ENCODE data around the gene ABCA1. TPM values are rescaled to one million over a fixed set of nuclear protein-coding genes. Genes with fewer than 3 reads are reported as not detected.

The ABCA1 gene
- total RNA-seq, 2 donors from 2014 or later = 21.6 to 34.8 TPM

DNA sequence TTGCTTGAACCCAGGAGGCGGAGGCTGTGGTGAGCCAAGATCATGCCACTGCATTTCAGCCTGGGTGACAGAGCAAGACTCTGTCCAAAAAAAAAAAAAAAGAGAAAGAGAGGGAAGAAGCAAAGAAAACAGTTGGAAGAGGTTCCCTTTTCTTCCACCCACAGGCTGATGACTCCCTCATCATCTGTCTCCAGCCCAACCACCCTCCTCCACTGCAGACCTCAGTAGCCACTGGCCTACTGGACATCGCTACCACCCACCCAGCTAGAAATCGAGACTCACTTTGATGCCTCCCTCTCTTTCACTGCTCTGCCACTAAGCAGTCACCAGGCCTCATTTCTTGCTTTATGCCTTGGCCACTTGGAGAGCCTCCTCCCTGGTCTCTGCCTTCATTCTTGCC, 92.8 kb downstream of the ABCA1 start:
- Histone ChIP-seq H3K4me1 (ENCODE audit: control insufficient read depth, insufficient read depth, low read length) (no peaks in the 10 kb centered on the region), H3K27ac (ENCODE audit: low read depth, low read length) (no peak overlapping the region), H3K36me3 (ENCODE audit: control insufficient read depth, insufficient read depth, low read length) (peaks cover 94% of the 10 kb centered on the region), H3K4me3 (ENCODE audit: low read length) (no peak overlapping the region), H3K9ac (ENCODE audit: extremely low read depth, low read length, poor library complexity, severe bottlenecking) (no peak overlapping the region), H3K27me3 (ENCODE audit: control insufficient read depth, insufficient read depth, low read length, poor library complexity, severe bottlenecking) (no peaks in the 10 kb centered on the region), H3K9me3 (ENCODE audit: control insufficient read depth, low read length) (no peaks in the 10 kb centered on the region)
- H3K9me3 Mint-ChIP-seq = no peaks in the 10 kb centered on the region
- peaks cover 11% of the 10 kb centered on the region for H3K4me1 Mint-ChIP-seq
- no peak overlapping the region for H3K27ac Mint-ChIP-seq
- H3K36me3 Mint-ChIP-seq (ENCODE audit: low read depth) = peaks cover 69% of the 10 kb centered on the region
- H3K4me3 Mint-ChIP-seq = no peak overlapping the region
- DNase-seq = no peak
- H3K27me3 Mint-ChIP-seq (ENCODE audit: insufficient read depth) = no peaks in the 10 kb centered on the region
- 85 to 96% methylated on average over 2 to 3 of the region's 3 CpGs for WGBS, 2 experiments (ENCODE audit: insufficient coverage in 1 of 2, insufficient read length in 1 of 2)
- TF ChIP-seq, protein P1, sequence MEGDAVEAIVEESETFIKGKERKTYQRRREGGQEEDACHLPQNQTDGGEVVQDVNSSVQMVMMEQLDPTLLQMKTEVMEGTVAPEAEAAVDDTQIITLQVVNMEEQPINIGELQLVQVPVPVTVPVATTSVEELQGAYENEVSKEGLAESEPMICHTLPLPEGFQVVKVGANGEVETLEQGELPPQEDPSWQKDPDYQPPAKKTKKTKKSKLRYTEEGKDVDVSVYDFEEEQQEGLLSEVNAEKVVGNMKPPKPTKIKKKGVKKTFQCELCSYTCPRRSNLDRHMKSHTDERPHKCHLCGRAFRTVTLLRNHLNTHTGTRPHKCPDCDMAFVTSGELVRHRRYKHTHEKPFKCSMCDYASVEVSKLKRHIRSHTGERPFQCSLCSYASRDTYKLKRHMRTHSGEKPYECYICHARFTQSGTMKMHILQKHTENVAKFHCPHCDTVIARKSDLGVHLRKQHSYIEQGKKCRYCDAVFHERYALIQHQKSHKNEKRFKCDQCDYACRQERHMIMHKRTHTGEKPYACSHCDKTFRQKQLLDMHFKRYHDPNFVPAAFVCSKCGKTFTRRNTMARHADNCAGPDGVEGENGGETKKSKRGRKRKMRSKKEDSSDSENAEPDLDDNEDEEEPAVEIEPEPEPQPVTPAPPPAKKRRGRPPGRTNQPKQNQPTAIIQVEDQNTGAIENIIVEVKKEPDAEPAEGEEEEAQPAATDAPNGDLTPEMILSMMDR (conservative IDR thresholded peaks at IDR 0.05) = no peak

DNA sequence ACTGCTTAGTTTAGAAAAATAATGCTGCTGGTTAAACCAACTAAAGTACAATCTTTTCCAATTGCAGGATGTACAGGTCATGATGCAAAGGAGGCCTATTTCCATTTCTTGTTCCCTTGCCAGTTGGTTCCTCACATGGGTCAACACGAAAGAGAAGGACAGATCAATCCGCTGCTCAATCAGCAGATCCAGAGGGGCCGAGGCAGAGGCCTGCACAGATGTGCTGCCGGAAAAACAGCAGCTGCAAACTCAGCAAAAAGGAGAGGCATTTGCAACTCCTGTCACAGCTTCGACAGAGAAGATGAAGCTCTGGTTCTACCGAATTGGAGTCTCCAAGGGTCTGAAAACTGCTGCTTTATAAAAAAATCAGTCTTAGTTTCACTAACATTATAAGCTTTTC, 94.3 kb downstream of the ABCA1 start:
- no peaks in the 10 kb centered on the region for H3K4me1 ChIP-seq (ENCODE audit: control insufficient read depth, insufficient read depth, low read length)
- peaks cover 69% of the 10 kb centered on the region for H3K36me3 Mint-ChIP-seq (ENCODE audit: low read depth)
- no peak overlapping the region for H3K4me3 ChIP-seq (ENCODE audit: low read length)
- H3K27me3 Mint-ChIP-seq (ENCODE audit: insufficient read depth) = no peaks in the 10 kb centered on the region
- H3K4me3 Mint-ChIP-seq = no peak overlapping the region
- 96 to 97% methylated on average over 6 of the region's 6 CpGs for WGBS, 2 experiments (ENCODE audit: insufficient coverage in 1 of 2, insufficient read length in 1 of 2)
- H3K4me1 Mint-ChIP-seq = peaks cover 17% of the 10 kb centered on the region
- TF ChIP-seq, protein P1 (conservative IDR thresholded peaks at IDR 0.05) = no peak
- H3K9me3 ChIP-seq (ENCODE audit: control insufficient read depth, low read length) = no peaks in the 10 kb centered on the region
- no peaks in the 10 kb centered on the region for H3K27me3 ChIP-seq (ENCODE audit: control insufficient read depth, insufficient read depth, low read length, poor library complexity, severe bottlenecking)
- no peak overlapping the region for H3K27ac ChIP-seq (ENCODE audit: low read depth, low read length)
- no peak overlapping the region for H3K9ac ChIP-seq (ENCODE audit: extremely low read depth, low read length, poor library complexity, severe bottlenecking)
- no peaks in the 10 kb centered on the region for H3K9me3 Mint-ChIP-seq
- H3K27ac Mint-ChIP-seq = no peak overlapping the region
- H3K36me3 ChIP-seq (ENCODE audit: control insufficient read depth, insufficient read depth, low read length) = peaks cover 94% of the 10 kb centered on the region
- no peak for DNase-seq

- 92 to 97% methylated on average over 1 to 3 of the region's 3 CpGs for WGBS, 2 experiments (ENCODE audit: insufficient coverage in 1 of 2, insufficient read length in 1 of 2)
- H3K36me3 Mint-ChIP-seq (ENCODE audit: low read depth) = peaks cover 71% of the 10 kb centered on the region
- H3K27me3 ChIP-seq (ENCODE audit: control insufficient read depth, insufficient read depth, low read length, poor library complexity, severe bottlenecking) = no peaks in the 10 kb centered on the region
- H3K27ac ChIP-seq (ENCODE audit: low read depth, low read length) = no peak overlapping the region
- no peaks in the 10 kb centered on the region for H3K9me3 ChIP-seq (ENCODE audit: control insufficient read depth, low read length)
- TF ChIP-seq, protein P1 (conservative IDR thresholded peaks at IDR 0.05) = no peak
- H3K4me1 Mint-ChIP-seq = peaks cover 12% of the 10 kb centered on the region
- H3K9me3 Mint-ChIP-seq = no peaks in the 10 kb centered on the region
- no peak overlapping the region for H3K4me3 ChIP-seq (ENCODE audit: low read length)
- H3K27me3 Mint-ChIP-seq (ENCODE audit: insufficient read depth) = no peaks in the 10 kb centered on the region
- no peak overlapping the region for H3K4me3 Mint-ChIP-seq
- no peak overlapping the region for H3K27ac Mint-ChIP-seq
- H3K4me1 ChIP-seq (ENCODE audit: control insufficient read depth, insufficient read depth, low read length) = no peaks in the 10 kb centered on the region
- DNase-seq = peak; percentile 17
- no peak overlapping the region for H3K9ac ChIP-seq (ENCODE audit: extremely low read depth, low read length, poor library complexity, severe bottlenecking)
- peaks cover 98% of the 10 kb centered on the region for H3K36me3 ChIP-seq (ENCODE audit: control insufficient read depth, insufficient read depth, low read length)
Observed at GRCh38 chr9:104831681-104832080, 96.3 kb downstream of the ABCA1 start.
